Measurements from ENCODE around the gene ASIC1.

ASIC1 gene

GRCh38 chr12:50110127-50110761 is 52.8 kb downstream of the ASIC1 start:
- peak; percentile 45 for DNase-seq (ENCODE audit: low spot score)

- no peak for DNase-seq (ENCODE audit: low spot score)
Observed at GRCh38 chr12:50110762-50111351, 53.5 kb downstream of the ASIC1 start.

GRCh38 chr12:50111395-50111692 is 53.9 kb downstream of the ASIC1 start:
- no peak for DNase-seq (ENCODE audit: low spot score)

- DNase-seq (ENCODE audit: low spot score): peak; percentile 99
Observed at GRCh38 chr12:50111693-50112455, 54.5 kb downstream of the ASIC1 start, which contains the start of gene COX14. Gene COX14, plus strand, starts transcription at chr12:50112236. Its CDS starts 7,808 bp downstream, at chr12:50120044.

GRCh38 chr12:50112456-50113218 is 55.2 kb downstream of the ASIC1 start:
- DNase-seq (ENCODE audit: low spot score): peak; percentile 52

- DNase-seq (ENCODE audit: low spot score): no peak
Observed at GRCh38 chr12:50117057-50117622, 59.7 kb downstream of the ASIC1 start.

GRCh38 chr12:50119387-50119786 is 62.0 kb downstream of the ASIC1 start:
- DNase-seq (ENCODE audit: low spot score): no peak

GRCh38 chr12:50120521-50120920 is 63.1 kb downstream of the ASIC1 start:
- DNase-seq (ENCODE audit: low spot score): no peak

GRCh38 chr12:50120953-50121352 is 63.6 kb downstream of the ASIC1 start:
- no peak for DNase-seq (ENCODE audit: low spot score)

GRCh38 chr12:50121641-50122040 is 64.2 kb downstream of the ASIC1 start:
- no peak for DNase-seq (ENCODE audit: low spot score)

GRCh38 chr12:50123203-50123602 is 65.8 kb downstream of the ASIC1 start:
- no peak for DNase-seq (ENCODE audit: low spot score)

- DNase-seq (ENCODE audit: low spot score): no peak
Observed at GRCh38 chr12:50127546-50127945, 70.2 kb downstream of the ASIC1 start.

- no peak for DNase-seq (ENCODE audit: low spot score)
Observed at GRCh38 chr12:50129290-50129689, 71.9 kb downstream of the ASIC1 start.

GRCh38 chr12:50132505-50133135 is 75.2 kb downstream of the ASIC1 start:
- DNase-seq (ENCODE audit: low spot score): peak; percentile 78

All from hematopoietic multipotent progenitor cell treated with erythropoietin and hydrocortisone succinate and interleukin-3 and kit ligand, for 17 days (in vitro differentiated cells).